HCT116 (cell line): ENCODE measurements around the gene FCRLB. TPM values are rescaled to one million over a fixed set of nuclear protein-coding genes. Genes with fewer than 3 reads are reported as not detected.
A peak's percentile ranks its signal among the peaks of the same experiment; 100 is the strongest.

ENCODE experiments used
- ATAC-seq: fragments of 200-7000 bp; cut with Tn5 transposase; 2 replicates; pipeline ENCODE4 v1.9.1; 2020; ENCODE audit warnings: mild to moderate bottlenecking, moderate library complexity
- BruUV-seq: library from RNA; stranded (reverse); fragments of 400-500 nt; replicated peaks from 2 replicates; lab custom pipeline; 2021; lab: Mats Ljungman, UMichigan
- CTCF ChIA-PET: fragments of 300-600 bp; sonication (Branson Sonifier 250); formaldehyde crosslinking; loops from one replicate; lab custom pipeline; 2021; ENCODE audit warnings: antibody characterized with exemption; lab: Charles Lee
- POLR2A ChIA-PET: fragments of 300-600, 350-600 bp; sonication (Branson Sonifier 250); formaldehyde crosslinking; loops from one replicate; lab custom pipeline; 2021; ENCODE audit warnings: antibody characterized with exemption; lab: Charles Lee
- RAD21 ChIA-PET, 2 experiments: fragments of 300-600 bp; sonication (Branson Sonifier 250); formaldehyde crosslinking; loops; one replicate each; lab custom pipeline; 2023; ENCODE audit warnings: low total read pairs in 2 of 2; ENCODE audit not compliant: uncharacterized antibody in 2 of 2, unreplicated experiment in 2 of 2, low non-redundant PET in 1 of 2; lab: Charles Lee
- DNase-seq: peaks from one replicate; pipeline ENCODE4 v3.0.0-alpha.2; 2010; ENCODE audit warnings: low read depth, low spot score
- H2AFZ ChIP-seq: fragments of 200-600 bp; shearing (Covaris generic), sonication (generic); 2 replicates; pipeline ENCODE4 v1.6.1; 2017; ENCODE audit warnings: low read depth, mixed run types, mixed read lengths, antibody characterized with exemption, low read length; ENCODE audit not compliant: poor library complexity, severe bottlenecking
- H3K27ac ChIP-seq: 2 replicates; pipeline ENCODE4 v1.5.1; 2012; ENCODE audit warnings: low read depth, low read length
- H3K27me3 ChIP-seq: fragments of 200-600 bp; sonication (generic); 2 replicates; pipeline ENCODE4 v1.6.1; 2016; ENCODE audit warnings: mixed run types, low read length, mixed read lengths; ENCODE audit not compliant: insufficient read depth
- H3K36me3 ChIP-seq, 2 experiments: fragments of 200-500 bp in 1 of 2; fragments of 200-600 bp in 1 of 2; sonication (Bioruptor generic) in 1 of 2; sonication (generic) in 1 of 2; 2 replicates each; pipeline versions ENCODE4 v1.5.1 to v1.6.1; 2014 to 2016; ENCODE audit warnings: low read length in 2 of 2, inconsistent platforms in 1 of 2, mixed read lengths in 1 of 2, mixed run types in 1 of 2; ENCODE audit not compliant: insufficient read depth in 2 of 2, control insufficient read depth in 1 of 2
- H3K4me1 ChIP-seq, 2 experiments: fragments of 200-600 bp in 1 of 2; sonication (generic) in 1 of 2; 2 replicates each; pipeline versions ENCODE4 v1.5.1 to v1.6.1; 2012 to 2017; ENCODE audit warnings: low read length in 2 of 2, inconsistent platforms in 1 of 2, mild to moderate bottlenecking in 1 of 2, mixed read lengths in 1 of 2, mixed run types in 1 of 2, moderate library complexity in 1 of 2; ENCODE audit not compliant: insufficient read depth in 2 of 2, control insufficient read depth in 1 of 2
- H3K4me2 ChIP-seq: fragments of 200-600 bp; sonication (generic); 2 replicates; pipeline ENCODE4 v1.6.1; 2017; ENCODE audit warnings: mixed run types, low read length, mixed read lengths
- H3K4me3 ChIP-seq, 2 experiments: fragments of 200-600 bp in 1 of 2; sonication (generic) in 1 of 2; replicated peaks in 1 of 2; 2 replicates each; pipeline ENCODE4 v1.5.1; 2011 to 2016; ENCODE audit warnings: low read length in 2 of 2, control low read depth in 1 of 2, low read depth in 1 of 2, mild to moderate bottlenecking in 1 of 2, mixed read lengths in 1 of 2, mixed run types in 1 of 2
- H3K79me2 ChIP-seq: fragments of 200-600 bp; sonication (generic); 2 replicates; pipeline ENCODE4 v1.6.1; 2017; ENCODE audit warnings: mild to moderate bottlenecking, mixed run types, low read length, moderate library complexity, mixed read lengths; ENCODE audit not compliant: insufficient read depth
- H3K9ac ChIP-seq: fragments of 200-600 bp; sonication (generic); 2 replicates; pipeline ENCODE4 v1.6.1; 2016; ENCODE audit warnings: low read length, mixed read lengths
- H3K9me2 ChIP-seq: fragments of 200-600 bp; sonication (generic), shearing (Covaris generic); 2 replicates; pipeline ENCODE4 v1.6.1; 2017; ENCODE audit warnings: mixed run types, mild to moderate bottlenecking, moderate library complexity; ENCODE audit not compliant: insufficient read depth
- H3K9me3 ChIP-seq, 2 experiments: fragments of 200-500 bp in 1 of 2; fragments of 200-600 bp in 1 of 2; sonication (Bioruptor generic) in 1 of 2; sonication (generic) in 1 of 2; 2 replicates each; pipeline ENCODE4 v1.6.1; 2014 to 2017; ENCODE audit warnings: low read length in 2 of 2, mixed read lengths in 2 of 2, inconsistent platforms in 1 of 2, low read depth in 1 of 2, mild to moderate bottlenecking in 1 of 2, mixed run types in 1 of 2, moderate library complexity in 1 of 2; ENCODE audit not compliant: control insufficient read depth in 1 of 2, insufficient read depth in 1 of 2
- H4K20me1 ChIP-seq: fragments of 200-600 bp; sonication (generic), shearing (Covaris generic); 2 replicates; pipeline ENCODE4 v1.6.1; 2017; ENCODE audit warnings: mixed run types, mild to moderate bottlenecking, moderate library complexity; ENCODE audit not compliant: insufficient read depth
- ATF3 ChIP-seq: IDR thresholded peaks from 2 replicates; pipeline ENCODE4 v1.6.1; 2012
- CBX3 ChIP-seq: IDR thresholded peaks from 2 replicates; pipeline ENCODE4 v1.6.1; 2012; ENCODE audit warnings: low read depth
- EGR1 ChIP-seq: IDR thresholded peaks from 2 replicates; pipeline ENCODE4 v1.6.1; 2012; ENCODE audit warnings: low read depth
- FOSL1 ChIP-seq: IDR thresholded peaks from 2 replicates; pipeline ENCODE4 v1.6.1; 2012; ENCODE audit warnings: low read depth
- JUND ChIP-seq: IDR thresholded peaks from 2 replicates; pipeline ENCODE4 v1.6.1; 2012
- MAX ChIP-seq: IDR thresholded peaks from 2 replicates; pipeline ENCODE4 v1.6.1; 2012
- POLR2A ChIP-seq: IDR thresholded peaks from 2 replicates; pipeline ENCODE4 v1.7.0; 2011; ENCODE audit warnings: borderline replicate concordance; ENCODE audit not compliant: insufficient read depth, insufficient read length; ENCODE audit errors: extremely low read depth
- POLR2AphosphoS5 ChIP-seq: IDR thresholded peaks from 2 replicates; pipeline ENCODE4 v1.6.1; 2011; ENCODE audit warnings: mild to moderate bottlenecking, low read depth, low read length, moderate library complexity
- REST ChIP-seq: IDR thresholded peaks from 2 replicates; pipeline ENCODE4 v1.6.1; 2012; ENCODE audit warnings: low read depth
- SP1 ChIP-seq: IDR thresholded peaks from 2 replicates; pipeline ENCODE4 v1.6.1; 2012; ENCODE audit warnings: low read depth
- SRF ChIP-seq: IDR thresholded peaks from 2 replicates; pipeline ENCODE4 v1.6.1; 2012; ENCODE audit warnings: low read depth
- TCF7L2 ChIP-seq: IDR thresholded peaks from 2 replicates; pipeline ENCODE4 v1.7.0; 2011; ENCODE audit warnings: borderline replicate concordance, inconsistent platforms; ENCODE audit not compliant: insufficient read depth, insufficient read length; ENCODE audit errors: extremely low read depth
- ZFX ChIP-seq: fragments of 450-650 bp; IDR thresholded peaks from 2 replicates; pipeline ENCODE4 v1.6.1; 2017
- ZNF274 ChIP-seq: fragments of 200-500 bp; sonication (Bioruptor generic); IDR thresholded peaks from 2 replicates; pipeline ENCODE4 v1.6.1; 2014; ENCODE audit warnings: mild to moderate bottlenecking, low read depth, low read length, inconsistent platforms
- intact Hi-C: fragments of 100-400 bp; cut with micrococcal nuclease; formaldehyde crosslinking; loops from 2 replicates; pipeline ENCODE4 v1.10.0; 2022
- total RNA-seq: library from RNA; stranded (reverse); gene quantifications from one replicate; pipeline ENCODE4 v1.2.1, GENCODE V29; 2021; ENCODE audit not compliant: unreplicated experiment

FCRLB gene
- total RNA-seq, 1 experiment from 2014 or later: 1.0 TPM

GRCh38 chr1:161721738-161722343 lies 497 bp downstream of the FCRLB start:
- Histone ChIP-seq H3K4me3 (peak overlapping the region in 1 of 2 experiments; percentile 8; a peak in 1 of 4 replicates), H3K27ac (no peak overlapping the region), H3K27me3 (no peaks in the 10 kb centered on the region), H3K79me2 (no peaks in the 10 kb centered on the region; the same call in 1 of the 2 replicates), H3K36me3 (no peaks in the 10 kb centered on the region), H3K4me2 (peak overlapping the region; percentile 59), H3K9me2 (no peaks in the 10 kb centered on the region), H2AFZ (peak overlapping the region; percentile 10), H3K4me1 (peaks cover 12 to 55% of the 10 kb centered on the region in 2 experiments), H3K9me3 (no peaks in the 10 kb centered on the region), H4K20me1 (no peaks in the 10 kb centered on the region), H3K9ac (no peak overlapping the region)
- RAD21 ChIA-PET: no interaction called here
- TF ChIP-seq POLR2A (no peak), SP1 (0 out of 2 replicates have a peak, but pooled peaks have one; percentile 27), POLR2AphosphoS5 (no peak), CBX3 (peak; percentile 37; the same call in 1 of the 2 replicates), MAX (0 out of 2 replicates have a peak, but pooled peaks have one; percentile 7), ATF3 (no peak), SRF (no peak), ZNF274 (no peak), EGR1 (no peak), TCF7L2 (peak; percentile 5), FOSL1 (peak; percentile 30; the same call in 1 of the 2 replicates), REST (no peak), JUND (no peak; the same call in 1 of the 2 replicates), ZFX (no peak)
- POLR2A ChIA-PET: no interaction called here
- CTCF ChIA-PET: interaction anchor here (1.3 kb wide), 1 partner anchor 17 kb away, joined by 3 read pairs; no protein-coding TSS in a partner anchor
- no peak for DNase-seq
- peak; percentile 25; the same call in 1 of the 2 replicates for ATAC-seq
- BruUV-seq: no TSS peak
- intact Hi-C loops: no loop called here
